Activated naive CD4-positive, alpha-beta T cell treated with anti-CD3 and anti-CD28 coated beads, Interleukin-2, amount 50 U/mL, for 24 hours (primary cell): Measurements from ENCODE around the gene SLC10A6.
A peak's percentile ranks its signal among the peaks of the same experiment; 100 is the strongest.
"Not testable (repeated sequence)": the region's sequence is repeated elsewhere in the genome, so short reads cannot be mapped to it uniquely, and the experiment has no call there.

Experiments used
- H3K27ac Mint-ChIP-seq: one replicate; pipeline ENCODE4 v1.8.0; 2021; ENCODE audit warnings: mild to moderate bottlenecking, mixed read lengths
- H3K27me3 Mint-ChIP-seq: one replicate; pipeline ENCODE4 v1.8.0; 2021; ENCODE audit warnings: mixed read lengths
- H3K36me3 Mint-ChIP-seq: one replicate; pipeline ENCODE4 v1.8.0; 2021; ENCODE audit warnings: mixed read lengths
- H3K4me1 Mint-ChIP-seq: one replicate; pipeline ENCODE4 v1.8.0; 2021; ENCODE audit warnings: mixed read lengths
- H3K4me3 Mint-ChIP-seq: one replicate; pipeline ENCODE4 v1.8.0; 2021; ENCODE audit warnings: mild to moderate bottlenecking, mixed read lengths
- H3K9me3 Mint-ChIP-seq: one replicate; pipeline ENCODE4 v1.8.0; 2021; ENCODE audit warnings: mixed read lengths

Gene SLC10A6

GRCh38 chr4:86848732-86849619, at the start of gene SLC10A6:
Gene SLC10A6 (minus strand): TSS chr4:86849384. CDS start chr4:86849115, 269 bp downstream.
- no peak within 1 kb of the TSS for H3K4me3 Mint-ChIP-seq
- no peaks in the 10 kb centered on the region for H3K9me3 Mint-ChIP-seq
- H3K4me1 Mint-ChIP-seq, result no peaks in the 10 kb centered on the region
- peaks cover 3% of the 10 kb centered on the region for H3K27me3 Mint-ChIP-seq
- H3K27ac Mint-ChIP-seq, result no peak within 1 kb of the TSS
- H3K36me3 Mint-ChIP-seq, result no peaks in the 10 kb centered on the region

- no peaks in the 10 kb centered on the region for H3K36me3 Mint-ChIP-seq
- no peak overlapping the region for H3K27ac Mint-ChIP-seq
- H3K4me1 Mint-ChIP-seq, result no peaks in the 10 kb centered on the region
- H3K9me3 Mint-ChIP-seq, result no peaks in the 10 kb centered on the region
- peaks cover 7% of the 10 kb centered on the region for H3K27me3 Mint-ChIP-seq
- no peak overlapping the region for H3K4me3 Mint-ChIP-seq
Measured at GRCh38 chr4:86898562-86898961, 49.4 kb upstream of the SLC10A6 start.

- no peak overlapping the region for H3K27ac Mint-ChIP-seq
- H3K9me3 Mint-ChIP-seq, result no peaks in the 10 kb centered on the region
- H3K27me3 Mint-ChIP-seq, result peaks cover 6% of the 10 kb centered on the region
- H3K4me1 Mint-ChIP-seq, result peaks cover 5% of the 10 kb centered on the region
- H3K4me3 Mint-ChIP-seq, result no peak overlapping the region
- H3K36me3 Mint-ChIP-seq, result no peaks in the 10 kb centered on the region
Measured at GRCh38 chr4:86896596-86896995, 47.4 kb upstream of the SLC10A6 start.

- peaks cover 12% of the 10 kb centered on the region for H3K27me3 Mint-ChIP-seq
- H3K9me3 Mint-ChIP-seq, result no peaks in the 10 kb centered on the region
- H3K36me3 Mint-ChIP-seq, result no peaks in the 10 kb centered on the region
- H3K4me3 Mint-ChIP-seq, result no peak overlapping the region
- peaks cover 5% of the 10 kb centered on the region for H3K4me1 Mint-ChIP-seq
- H3K27ac Mint-ChIP-seq, result no peak overlapping the region
Measured at GRCh38 chr4:86895692-86896488, 46.7 kb upstream of the SLC10A6 start.

GRCh38 chr4:86894455-86894854, 45.3 kb upstream of the SLC10A6 start:
- H3K27me3 Mint-ChIP-seq, result peaks cover 21% of the 10 kb centered on the region
- H3K4me3 Mint-ChIP-seq, result no peak overlapping the region
- H3K36me3 Mint-ChIP-seq, result peaks cover under 1% of the 10 kb centered on the region
- no peak overlapping the region for H3K27ac Mint-ChIP-seq
- H3K4me1 Mint-ChIP-seq, result peaks cover 5% of the 10 kb centered on the region
- no peaks in the 10 kb centered on the region for H3K9me3 Mint-ChIP-seq

GRCh38 chr4:86893136-86893535, 44.0 kb upstream of the SLC10A6 start:
- Mint-ChIP-seq H3K4me3 (peak overlapping the region; percentile 78), H3K27me3 (peaks cover 23% of the 10 kb centered on the region), H3K9me3 (no peaks in the 10 kb centered on the region), H3K27ac (no peak overlapping the region), H3K4me1 (peaks cover 5% of the 10 kb centered on the region), H3K36me3 (peaks cover 3% of the 10 kb centered on the region)

GRCh38 chr4:86892636-86892960, 43.4 kb upstream of the SLC10A6 start:
- Mint-ChIP-seq H3K36me3 (peaks cover 5% of the 10 kb centered on the region), H3K9me3 (no peaks in the 10 kb centered on the region), H3K27me3 (peaks cover 24% of the 10 kb centered on the region), H3K4me1 (peaks cover 5% of the 10 kb centered on the region), H3K27ac (no peak overlapping the region), H3K4me3 (peak overlapping the region; percentile 78)

- H3K9me3 Mint-ChIP-seq, result no peaks in the 10 kb centered on the region
- peaks cover 24% of the 10 kb centered on the region for H3K27me3 Mint-ChIP-seq
- peaks cover 5% of the 10 kb centered on the region for H3K36me3 Mint-ChIP-seq
- H3K27ac Mint-ChIP-seq, result no peak within 1 kb of the TSS
- H3K4me3 Mint-ChIP-seq, result peak within 1 kb of the TSS; percentile 83
- H3K4me1 Mint-ChIP-seq, result peaks cover 5% of the 10 kb centered on the region
Measured at GRCh38 chr4:86891762-86892635, 42.8 kb upstream of the SLC10A6 start, which contains the start of gene C4orf36. Gene C4orf36 (minus strand): TSS chr4:86892422. CDS start chr4:86891520, 902 bp downstream.

- Mint-ChIP-seq H3K27me3 (peaks cover 24% of the 10 kb centered on the region), H3K27ac (no peak overlapping the region), H3K36me3 (peaks cover 5% of the 10 kb centered on the region), H3K4me1 (peaks cover 5% of the 10 kb centered on the region), H3K4me3 (peak overlapping the region; percentile 83), H3K9me3 (no peaks in the 10 kb centered on the region)
Measured at GRCh38 chr4:86890790-86891189, 41.6 kb upstream of the SLC10A6 start.

GRCh38 chr4:86879641-86880040, 30.5 kb upstream of the SLC10A6 start:
- H3K36me3 Mint-ChIP-seq, result peaks cover 2% of the 10 kb centered on the region
- H3K4me3 Mint-ChIP-seq, result no peak overlapping the region
- no peaks in the 10 kb centered on the region for H3K27me3 Mint-ChIP-seq
- H3K27ac Mint-ChIP-seq, result no peak overlapping the region
- H3K4me1 Mint-ChIP-seq, result no peaks in the 10 kb centered on the region
- peaks cover 7% of the 10 kb centered on the region for H3K9me3 Mint-ChIP-seq

- Mint-ChIP-seq H3K4me3 (no peak overlapping the region), H3K9me3 (peaks cover 7% of the 10 kb centered on the region), H3K27ac (no peak overlapping the region), H3K36me3 (peaks cover 2% of the 10 kb centered on the region), H3K27me3 (no peaks in the 10 kb centered on the region), H3K4me1 (no peaks in the 10 kb centered on the region)
Measured at GRCh38 chr4:86878640-86879039, 29.5 kb upstream of the SLC10A6 start.

- H3K27me3 Mint-ChIP-seq, result no peaks in the 10 kb centered on the region
- no peak overlapping the region for H3K4me3 Mint-ChIP-seq
- no peak overlapping the region for H3K27ac Mint-ChIP-seq
- peaks cover 2% of the 10 kb centered on the region for H3K36me3 Mint-ChIP-seq
- H3K4me1 Mint-ChIP-seq, result no peaks in the 10 kb centered on the region
- H3K9me3 Mint-ChIP-seq, result peaks cover 7% of the 10 kb centered on the region
Measured at GRCh38 chr4:86876894-86877685, 27.9 kb upstream of the SLC10A6 start.

GRCh38 chr4:86875436-86875835, 26.3 kb upstream of the SLC10A6 start:
- not testable (repeated sequence) for H3K27me3 Mint-ChIP-seq, H3K4me1 Mint-ChIP-seq, H3K36me3 Mint-ChIP-seq, H3K9me3 Mint-ChIP-seq, H3K27ac Mint-ChIP-seq, H3K4me3 Mint-ChIP-seq

GRCh38 chr4:86872135-86872534, 23.0 kb upstream of the SLC10A6 start:
- Mint-ChIP-seq H3K27ac (no peak overlapping the region), H3K27me3 (no peaks in the 10 kb centered on the region), H3K4me3 (no peak overlapping the region), H3K4me1 (no peaks in the 10 kb centered on the region), H3K9me3 (no peaks in the 10 kb centered on the region), H3K36me3 (no peaks in the 10 kb centered on the region)
